Liver (tissue), 3 donors: ENCODE measurements around the gene LAMA2.

Source experiments
- ATF3 ChIP-seq: IDR thresholded peaks from 2 replicates; pipeline ENCODE4 v1.6.1; 2016; ENCODE audit warnings: antibody characterized with exemption
- CTCF ChIP-seq: fragments of 150-350 bp; IDR thresholded peaks from 2 replicates; pipeline ENCODE4 v1.5.1; 2017; ENCODE audit warnings: improper control_type of control experiment, low read depth, low read length; ENCODE audit not compliant: missing input control
- EGR1 ChIP-seq, 2 donors: IDR thresholded peaks; 2 replicates each; pipeline ENCODE4 v1.6.1; 2016 to 2018; ENCODE audit warnings: antibody characterized with exemption in 2 of 2, low read depth in 2 of 2
- FOXA1 ChIP-seq: IDR thresholded peaks from 2 replicates; pipeline ENCODE4 v1.6.1; 2016; ENCODE audit warnings: antibody characterized with exemption
- GABPA ChIP-seq, 2 donors: IDR thresholded peaks in 1 of 2; conservative IDR thresholded peaks in 1 of 2; 2 replicates each; pipeline ENCODE4 v1.6.1; 2016; ENCODE audit warnings: antibody characterized with exemption in 2 of 2, mild to moderate bottlenecking in 1 of 2, moderate library complexity in 1 of 2
- HNF4A ChIP-seq, 2 donors: conservative IDR thresholded peaks; 2 replicates each; pipeline ENCODE4 v1.6.1; 2016; ENCODE audit warnings: antibody characterized with exemption in 2 of 2, mild to moderate bottlenecking in 2 of 2
- JUND ChIP-seq, 2 donors: IDR thresholded peaks; 2 replicates each; pipeline ENCODE4 v1.6.1; 2016; ENCODE audit warnings: antibody characterized with exemption in 2 of 2
- MAX ChIP-seq: IDR thresholded peaks from 2 replicates; pipeline ENCODE4 v1.6.1; 2016; ENCODE audit warnings: antibody characterized with exemption
- RAD21 ChIP-seq, 2 donors: IDR thresholded peaks; 2 replicates each; pipeline ENCODE4 v1.6.1; 2016; ENCODE audit warnings: antibody characterized with exemption in 2 of 2, mild to moderate bottlenecking in 2 of 2
- REST ChIP-seq: IDR thresholded peaks from 2 replicates; pipeline ENCODE4 v1.6.1; 2016; ENCODE audit warnings: antibody characterized with exemption, mild to moderate bottlenecking
- RXRA ChIP-seq, 2 donors: IDR thresholded peaks; 2 replicates each; pipeline ENCODE4 v1.6.1; 2017 to 2018; ENCODE audit warnings: antibody characterized with exemption in 2 of 2, mild to moderate bottlenecking in 1 of 2
- SP1 ChIP-seq: IDR thresholded peaks from 2 replicates; pipeline ENCODE4 v1.6.1; 2018; ENCODE audit warnings: antibody characterized with exemption, mild to moderate bottlenecking
- YY1 ChIP-seq: IDR thresholded peaks from 2 replicates; pipeline ENCODE4 v1.6.1; 2016; ENCODE audit warnings: antibody characterized with exemption, mild to moderate bottlenecking
- donor health status: healthy.
- donor health status: healthy.

GRCh38 chr6:129353067-129353466 is 470.1 kb downstream of the LAMA2 start:
- TF ChIP-seq CTCF (no peak), MAX (no peak), REST (no peak), JUND (IDR thresholded peaks at IDR 0.05) (no peak), ATF3 (no peak), EGR1 (IDR thresholded peaks at IDR 0.05; ENCODE audit: low read depth in 2 of 2) (no peak), SP1 (no peak), RAD21 (IDR thresholded peaks at IDR 0.05) (no peak), RXRA (IDR thresholded peaks at IDR 0.05) (no peak), YY1 (no peak), GABPA (IDR thresholded peaks at IDR 0.05 in 1 of 2, conservative IDR thresholded peaks at IDR 0.05 in 1 of 2) (no peak), FOXA1 (no peak), HNF4A (conservative IDR thresholded peaks at IDR 0.05) (no peak)
